Thyroid gland (tissue), 4 donors: ENCODE measurements around the gene DAPK1.

Experiments
- POLR2A ChIP-seq, 2 donors: fragments of 450-650 bp; IDR thresholded peaks; one replicate each; pipeline ENCODE4 v1.6.1; 2017; ENCODE audit warnings: antibody characterized with exemption in 2 of 2, mild to moderate bottlenecking in 2 of 2, moderate library complexity in 1 of 2
- TF ChIP-seq, protein P1 (sequence below), 6 experiments: fragments of 200-600 bp in 3 of 6; fragments of 450-650 bp in 3 of 6; sonication (generic) in 3 of 6; IDR thresholded peaks; one replicate each; pipeline ENCODE4 v1.5.1; 2016 to 2019; ENCODE audit warnings: antibody characterized with exemption in 6 of 6, mild to moderate bottlenecking in 2 of 6, inconsistent platforms in 1 of 6, moderate library complexity in 1 of 6

DNA sequence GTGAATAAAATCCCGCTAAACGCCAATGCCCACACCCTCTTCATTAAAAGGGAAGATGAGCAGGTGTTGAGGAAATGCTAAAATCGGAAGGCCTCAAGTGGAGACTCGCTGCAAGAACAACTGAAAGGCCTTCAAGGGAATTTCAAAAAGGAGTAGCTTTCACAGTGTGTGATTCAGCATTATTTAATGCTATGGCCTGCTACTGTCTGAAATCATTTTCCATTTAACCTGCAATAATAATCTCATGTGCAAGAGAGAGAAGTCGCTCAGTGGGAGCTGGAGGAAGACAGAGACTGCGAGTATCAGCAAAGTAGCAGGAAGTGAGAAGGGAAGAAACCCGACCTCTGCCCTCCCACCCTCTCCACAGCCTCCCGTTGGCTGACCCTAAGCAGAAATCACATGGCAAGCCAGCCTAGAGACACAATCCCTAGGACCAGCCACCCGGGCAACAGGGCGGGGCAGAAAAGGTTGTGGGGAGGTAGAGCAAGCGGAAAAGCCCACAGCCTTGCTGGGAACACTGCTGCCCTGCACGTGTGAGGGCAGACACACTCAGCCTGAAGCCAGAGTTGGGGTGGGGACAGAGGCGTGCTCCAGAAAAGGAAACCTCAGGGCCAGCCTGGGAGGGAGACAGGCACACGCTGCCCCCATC, 188.3 kb downstream of the DAPK1 start:
- TF ChIP-seq POLR2A (IDR thresholded peaks at IDR 0.05): no peak
- TF ChIP-seq, protein P1, sequence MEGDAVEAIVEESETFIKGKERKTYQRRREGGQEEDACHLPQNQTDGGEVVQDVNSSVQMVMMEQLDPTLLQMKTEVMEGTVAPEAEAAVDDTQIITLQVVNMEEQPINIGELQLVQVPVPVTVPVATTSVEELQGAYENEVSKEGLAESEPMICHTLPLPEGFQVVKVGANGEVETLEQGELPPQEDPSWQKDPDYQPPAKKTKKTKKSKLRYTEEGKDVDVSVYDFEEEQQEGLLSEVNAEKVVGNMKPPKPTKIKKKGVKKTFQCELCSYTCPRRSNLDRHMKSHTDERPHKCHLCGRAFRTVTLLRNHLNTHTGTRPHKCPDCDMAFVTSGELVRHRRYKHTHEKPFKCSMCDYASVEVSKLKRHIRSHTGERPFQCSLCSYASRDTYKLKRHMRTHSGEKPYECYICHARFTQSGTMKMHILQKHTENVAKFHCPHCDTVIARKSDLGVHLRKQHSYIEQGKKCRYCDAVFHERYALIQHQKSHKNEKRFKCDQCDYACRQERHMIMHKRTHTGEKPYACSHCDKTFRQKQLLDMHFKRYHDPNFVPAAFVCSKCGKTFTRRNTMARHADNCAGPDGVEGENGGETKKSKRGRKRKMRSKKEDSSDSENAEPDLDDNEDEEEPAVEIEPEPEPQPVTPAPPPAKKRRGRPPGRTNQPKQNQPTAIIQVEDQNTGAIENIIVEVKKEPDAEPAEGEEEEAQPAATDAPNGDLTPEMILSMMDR (IDR thresholded peaks at IDR 0.05): no peak
